Measurements from ENCODE around the gene MAP1S.

The MAP1S gene

DNA sequence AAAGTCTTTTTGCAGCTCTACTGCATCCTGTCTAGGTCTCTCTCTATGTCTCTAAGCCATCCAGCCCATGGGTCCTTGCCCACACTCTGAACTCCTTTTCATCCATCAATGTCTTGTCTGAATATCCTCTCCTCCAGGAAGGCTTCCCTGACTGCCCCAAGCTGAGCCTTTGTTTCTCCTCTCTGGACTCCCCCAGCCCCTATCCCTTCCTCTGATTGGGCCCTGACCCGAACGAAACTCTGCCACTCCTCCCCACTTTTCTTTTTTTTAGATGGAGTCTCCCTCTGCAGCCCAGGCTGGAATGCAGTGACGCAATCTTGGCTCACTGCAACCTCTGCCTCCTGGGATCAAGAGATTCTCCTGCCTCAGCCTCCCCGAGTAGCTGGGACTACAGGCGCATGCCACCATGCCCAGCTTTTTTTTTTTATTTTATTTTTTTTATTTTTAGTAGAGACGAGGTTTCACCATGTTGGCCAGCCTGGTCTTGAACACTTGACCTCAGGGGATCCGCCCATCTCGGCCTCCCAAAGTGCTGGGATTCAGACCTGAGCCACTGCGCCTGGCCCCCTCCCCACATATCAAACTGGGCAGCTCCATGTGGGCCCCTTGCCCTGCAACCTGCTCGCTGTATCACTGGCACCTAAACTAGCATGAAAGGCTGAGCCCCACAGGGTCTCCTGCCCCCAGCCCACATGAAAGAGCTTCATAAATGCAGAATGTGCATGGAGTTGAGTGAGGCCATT, 30.3 kb upstream of the MAP1S start:
- no peak for DNase-seq (ENCODE audit: low read depth)

DNA sequence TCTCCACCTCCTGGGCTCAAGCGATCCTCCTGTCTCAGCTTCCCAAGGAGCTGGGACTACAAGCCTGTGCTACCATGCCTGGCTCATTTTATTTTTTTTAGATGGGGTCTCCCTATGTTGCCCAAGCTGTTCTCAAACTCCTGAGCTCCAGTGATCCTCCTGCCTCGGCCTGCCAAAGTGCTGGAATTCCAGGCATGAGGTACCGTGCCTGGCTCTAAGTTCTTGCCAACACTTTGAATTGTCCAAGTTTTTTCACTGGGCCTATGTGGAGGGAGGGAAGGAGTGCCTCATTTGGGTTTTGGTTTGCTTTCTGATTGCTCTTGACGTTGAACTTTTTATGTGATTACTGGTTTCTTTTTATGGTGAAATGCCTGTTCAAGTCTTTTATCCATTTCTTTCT, 26.7 kb upstream of the MAP1S start:
- no peak for DNase-seq (ENCODE audit: low read depth)

DNA sequence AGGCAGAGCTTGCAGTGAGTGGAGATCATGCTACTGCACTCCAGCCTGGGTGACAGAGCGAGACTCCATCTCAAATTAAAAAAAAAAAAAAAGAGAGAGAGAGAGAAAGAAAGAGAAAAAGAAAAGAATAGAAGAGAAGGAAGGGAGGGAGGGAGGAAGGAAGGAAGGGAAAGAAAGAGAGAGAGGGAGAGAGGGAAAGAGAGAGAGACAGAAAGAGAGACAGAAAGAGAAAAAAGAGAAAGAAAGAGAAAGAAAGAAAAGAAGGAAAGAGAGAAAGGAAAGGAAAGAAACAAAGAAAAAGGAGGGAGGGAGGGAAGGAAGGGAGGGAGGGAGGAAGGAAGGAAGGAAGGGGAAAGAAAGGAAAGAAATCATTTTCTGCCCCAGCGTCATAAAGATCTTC, 24.1 kb upstream of the MAP1S start:
- no peak for DNase-seq (ENCODE audit: low read depth)

DNA sequence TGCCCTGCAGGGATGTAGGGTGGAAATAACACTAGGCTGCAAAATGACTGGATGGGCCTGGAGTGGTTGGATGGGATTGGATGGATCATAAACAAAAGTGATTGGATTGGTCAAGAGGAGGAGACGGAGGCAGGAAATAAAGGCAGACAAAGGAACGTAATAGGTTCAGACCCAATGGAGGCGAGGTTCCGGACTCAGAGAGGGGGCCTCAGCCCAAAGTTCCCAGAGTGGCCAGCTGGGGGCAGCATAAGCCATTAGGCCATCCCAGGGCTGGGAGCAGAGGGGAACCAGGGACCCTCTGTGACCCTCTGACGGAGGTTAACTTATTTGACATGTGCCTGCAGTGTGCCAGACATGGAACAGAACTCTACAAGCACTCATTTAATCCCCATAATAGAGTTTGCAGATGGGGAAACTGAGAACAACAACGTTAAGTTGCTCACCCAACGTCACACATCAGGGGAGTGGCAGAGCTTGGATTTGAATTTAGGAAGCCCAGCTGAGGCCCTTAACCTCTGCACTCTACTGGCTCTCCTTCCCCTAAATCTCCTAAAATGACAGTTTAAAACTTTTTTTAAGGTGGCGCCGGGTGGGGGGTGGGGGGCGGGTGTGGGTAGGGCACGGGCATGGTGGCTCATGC, 15.3 kb upstream of the MAP1S start:
- peak; percentile 50 for DNase-seq (ENCODE audit: low read depth)

DNA sequence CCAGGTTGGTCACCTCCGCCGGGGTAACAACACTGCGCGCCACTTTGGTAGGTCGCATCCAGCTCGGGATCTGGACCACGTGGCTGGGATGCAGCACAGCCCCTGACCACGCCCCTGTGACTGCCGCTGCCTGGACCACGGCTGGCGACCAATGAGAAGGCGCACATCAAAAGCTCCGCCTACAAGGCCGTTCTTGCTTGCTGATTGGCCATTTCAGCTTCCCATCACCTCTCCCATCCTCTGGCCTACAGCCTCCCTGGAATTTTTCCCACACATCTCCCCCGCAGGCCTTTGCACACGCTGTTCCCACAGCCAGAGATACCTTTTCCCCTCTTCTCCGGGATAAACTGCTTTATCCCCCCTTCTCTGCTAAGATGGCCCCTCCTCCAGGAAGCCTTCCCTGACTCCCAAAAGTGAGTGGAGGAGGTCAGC, 12.5 kb upstream of the MAP1S start:
- DNase-seq (ENCODE audit: low read depth), result no peak

DNA sequence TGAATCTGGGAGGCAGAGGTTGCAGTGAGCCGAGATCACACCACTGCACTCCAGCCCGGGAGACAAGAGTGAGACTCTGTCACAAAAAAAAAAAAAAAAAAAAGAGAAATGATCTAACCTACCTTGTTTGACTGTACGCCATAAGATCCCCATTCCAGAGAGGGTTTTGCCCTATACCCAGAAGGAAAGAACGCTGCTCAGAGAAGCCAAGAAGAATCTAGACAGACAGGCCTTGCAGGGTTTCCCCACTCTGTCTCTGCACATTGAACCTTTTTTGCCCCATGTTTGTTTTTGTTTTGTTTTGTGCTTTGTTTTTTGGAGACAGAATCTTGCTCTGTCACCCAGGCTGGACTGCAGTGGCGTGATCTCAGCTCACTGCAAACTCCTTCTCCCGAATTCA, 7.4 kb upstream of the MAP1S start:
- no peak for DNase-seq (ENCODE audit: low read depth)

DNA sequence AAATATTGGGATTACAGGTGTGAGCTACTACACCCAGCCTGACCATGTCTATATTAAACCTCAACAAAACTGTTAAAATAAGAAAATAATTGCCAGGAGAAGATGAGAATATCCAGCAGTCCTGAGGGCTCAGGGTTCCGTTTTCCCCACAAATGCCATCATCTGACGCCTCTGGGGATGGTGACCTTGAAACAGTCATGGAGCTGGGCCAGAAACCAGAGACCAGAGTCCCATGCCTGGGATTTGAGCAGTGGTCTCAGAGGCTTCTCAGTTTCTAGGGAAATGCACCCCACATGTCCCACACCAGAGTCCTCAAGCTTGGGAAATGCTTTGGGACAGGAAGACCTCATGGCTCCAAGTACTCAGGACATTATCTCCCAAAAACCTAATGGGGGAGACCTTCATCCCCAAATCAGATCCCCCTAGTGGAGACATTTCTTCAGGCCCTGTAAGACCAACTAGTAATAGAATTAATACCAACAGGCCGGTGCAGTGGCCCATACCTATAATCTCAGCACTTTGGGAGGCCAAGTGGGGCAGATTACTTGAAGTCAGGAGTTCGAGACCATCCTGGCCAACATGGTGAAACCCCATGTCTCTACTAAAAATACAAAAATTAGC, 2.9 kb upstream of the MAP1S start:
- no peak for DNase-seq (ENCODE audit: low read depth)

DNA sequence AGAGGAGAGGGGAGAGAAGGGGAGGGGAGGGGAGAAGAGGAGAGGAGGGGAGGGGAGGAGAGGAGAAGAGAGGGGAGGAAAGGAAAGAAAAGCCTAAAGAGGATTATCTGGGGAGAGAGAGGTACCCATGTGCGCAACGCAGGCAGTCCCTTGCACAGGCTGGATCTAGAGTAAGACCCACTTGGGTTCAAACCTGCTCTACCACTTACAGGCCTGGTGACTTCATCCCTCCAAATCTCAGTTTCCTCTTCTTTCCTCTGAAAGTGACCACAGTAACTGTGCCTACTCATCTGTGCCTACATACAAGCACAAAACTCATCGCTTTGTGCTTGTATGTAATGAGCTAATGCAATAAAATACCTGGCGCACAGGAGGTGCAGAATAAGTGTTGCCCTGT, 732 bp upstream of the MAP1S start:
- no peak for DNase-seq (ENCODE audit: low read depth)

DNA sequence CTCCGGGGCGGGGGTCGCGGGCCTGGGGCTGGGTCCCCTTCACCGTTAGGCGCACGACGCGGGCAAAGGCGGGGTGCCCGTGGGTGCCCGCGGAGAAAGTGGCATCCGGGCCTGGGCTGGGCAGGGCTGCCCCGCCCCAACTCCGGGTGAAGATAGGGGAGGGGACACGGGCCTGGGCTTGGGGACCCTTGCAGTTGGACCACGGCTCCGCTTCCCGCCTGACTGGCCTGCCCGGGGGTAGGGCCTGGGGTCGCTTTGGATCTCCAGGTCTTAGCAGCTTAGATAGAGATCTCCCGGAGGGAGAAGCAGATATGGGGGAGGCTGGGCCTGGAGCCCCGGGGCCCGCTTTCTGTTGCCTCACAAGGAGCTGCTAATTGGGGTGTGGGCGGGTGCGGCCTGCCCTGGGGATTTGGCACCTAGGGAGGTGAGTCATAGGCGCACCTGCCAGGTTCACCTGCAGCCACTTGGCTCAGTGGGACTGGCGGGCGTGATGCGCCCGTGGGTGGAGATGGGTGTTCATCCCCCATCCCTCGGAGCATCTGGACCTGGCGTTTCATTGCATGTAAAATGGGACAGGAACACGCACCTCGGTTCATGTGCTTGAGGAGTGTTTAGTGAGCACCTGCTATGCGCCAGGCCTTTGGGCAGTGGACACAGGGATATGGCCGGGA, 585 bp downstream of the MAP1S start:
- DNase-seq (ENCODE audit: low read depth), result peak; percentile 20

DNA sequence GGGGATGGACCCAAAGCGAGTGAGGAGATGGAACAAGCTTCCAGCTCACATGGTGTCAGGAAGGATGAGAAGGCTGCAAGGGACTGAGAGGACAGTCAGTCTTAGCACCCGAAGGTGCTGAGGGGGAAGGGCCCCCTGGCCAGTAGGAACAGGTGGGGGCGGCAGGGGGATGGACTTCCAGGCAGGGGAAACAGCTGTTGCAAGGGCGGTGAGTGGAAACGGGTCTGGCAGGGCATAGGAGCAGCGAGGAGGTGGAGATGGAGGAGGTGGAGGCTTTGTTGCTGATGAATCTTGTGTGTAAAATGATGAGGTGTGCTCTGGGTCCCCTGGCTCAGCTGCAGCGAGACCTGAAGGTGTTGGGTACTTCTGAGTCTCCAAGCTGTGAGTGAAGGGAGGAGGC, 1.2 kb downstream of the MAP1S start:
- DNase-seq (ENCODE audit: low read depth), result no peak

DNA sequence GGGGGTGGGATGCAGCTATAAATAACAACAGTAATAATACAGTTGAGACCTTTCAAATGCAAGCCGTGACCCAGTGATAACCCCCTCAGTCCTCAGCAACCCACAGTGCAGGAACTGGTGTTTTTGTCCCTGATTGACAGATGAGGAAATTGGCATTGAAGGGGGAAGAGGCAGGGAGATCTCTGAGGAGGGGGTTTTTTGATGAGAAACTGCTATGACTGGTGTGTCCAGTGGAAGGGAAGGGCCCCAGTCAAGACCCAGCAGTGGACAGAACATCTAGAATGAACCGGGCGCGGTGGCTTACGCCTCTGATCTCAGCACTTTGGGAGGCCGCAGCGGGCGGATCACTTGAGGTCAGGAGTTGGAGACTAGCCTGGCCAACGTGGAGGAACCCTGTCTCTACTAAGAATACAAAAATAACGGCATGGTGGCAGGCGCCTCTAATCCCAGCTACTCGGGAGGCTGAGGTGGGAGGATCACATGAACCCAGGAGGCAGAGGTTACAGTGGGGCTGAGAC, 1.9 kb downstream of the MAP1S start:
- no peak for DNase-seq (ENCODE audit: low read depth)

DNA sequence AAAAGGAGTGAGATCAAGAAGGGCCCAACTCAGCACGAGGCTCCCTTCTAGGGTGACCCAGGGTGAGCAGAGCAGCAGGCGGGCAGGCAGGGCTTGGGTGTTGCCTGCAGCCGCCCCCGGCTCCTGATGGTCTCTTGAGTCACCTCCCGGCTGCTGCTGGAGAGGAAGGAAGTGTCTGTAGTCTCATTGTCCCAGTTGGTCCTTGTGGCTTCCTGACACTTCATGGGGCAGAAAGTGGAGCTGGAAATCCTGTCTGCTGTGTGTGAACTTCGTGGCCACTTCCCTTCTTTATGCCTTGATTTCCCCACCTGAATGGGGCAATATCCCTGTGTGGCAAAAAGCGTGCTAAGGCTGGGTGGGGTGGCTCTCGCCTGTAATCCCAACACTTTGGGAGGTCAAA, 2.5 kb downstream of the MAP1S start:
- no peak for DNase-seq (ENCODE audit: low read depth)

DNA sequence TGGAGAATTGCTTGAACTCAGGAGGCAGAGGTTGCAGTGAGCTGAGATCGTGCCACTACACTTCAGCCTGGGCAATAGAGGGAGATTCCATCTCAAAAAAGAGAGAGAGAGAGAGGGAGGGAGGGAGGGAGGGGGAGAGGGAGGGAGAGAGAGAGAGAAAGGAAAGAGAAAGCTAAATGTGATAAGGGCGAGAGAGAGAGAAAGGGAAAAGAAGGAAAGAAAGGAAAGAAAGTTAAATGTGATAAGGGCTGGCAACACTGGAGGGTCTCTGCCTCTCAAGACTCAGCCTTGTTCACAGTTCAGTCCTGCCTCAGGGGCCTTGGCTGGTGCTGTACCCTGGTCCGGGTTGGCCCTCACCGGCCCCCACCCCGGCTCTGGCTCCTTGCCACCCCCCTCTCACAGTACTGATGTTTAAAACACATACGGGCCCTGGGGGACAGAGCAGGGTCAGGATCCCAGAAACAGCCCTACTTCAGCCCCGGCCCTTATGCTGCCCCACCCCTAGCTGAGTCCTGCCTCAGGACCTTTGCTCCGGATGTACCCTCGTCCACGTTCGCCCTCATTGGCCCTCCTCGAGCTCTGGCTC, 3.5 kb downstream of the MAP1S start:
- DNase-seq (ENCODE audit: low read depth), result no peak

DNA sequence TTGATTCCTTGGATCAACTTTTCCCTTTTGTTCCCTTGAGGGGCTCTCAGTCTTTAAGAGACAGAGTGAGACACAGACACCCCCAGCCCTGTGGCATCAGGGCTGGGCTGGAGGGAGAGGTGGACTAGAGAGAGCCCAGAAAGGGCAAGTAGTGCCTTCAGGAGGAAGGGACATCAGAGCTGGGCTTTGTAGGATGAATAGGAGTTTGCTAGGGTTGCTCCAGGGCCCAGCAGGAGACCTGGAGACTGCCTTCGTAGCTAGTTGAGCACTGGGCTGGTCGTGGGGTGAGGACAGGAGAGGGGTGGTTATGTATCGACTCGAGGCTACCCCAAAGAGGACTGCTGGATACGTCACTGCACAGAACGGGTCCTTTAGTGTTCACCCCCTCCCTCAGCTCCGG, 5.4 kb downstream of the MAP1S start:
- DNase-seq (ENCODE audit: low read depth), result no peak

DNA sequence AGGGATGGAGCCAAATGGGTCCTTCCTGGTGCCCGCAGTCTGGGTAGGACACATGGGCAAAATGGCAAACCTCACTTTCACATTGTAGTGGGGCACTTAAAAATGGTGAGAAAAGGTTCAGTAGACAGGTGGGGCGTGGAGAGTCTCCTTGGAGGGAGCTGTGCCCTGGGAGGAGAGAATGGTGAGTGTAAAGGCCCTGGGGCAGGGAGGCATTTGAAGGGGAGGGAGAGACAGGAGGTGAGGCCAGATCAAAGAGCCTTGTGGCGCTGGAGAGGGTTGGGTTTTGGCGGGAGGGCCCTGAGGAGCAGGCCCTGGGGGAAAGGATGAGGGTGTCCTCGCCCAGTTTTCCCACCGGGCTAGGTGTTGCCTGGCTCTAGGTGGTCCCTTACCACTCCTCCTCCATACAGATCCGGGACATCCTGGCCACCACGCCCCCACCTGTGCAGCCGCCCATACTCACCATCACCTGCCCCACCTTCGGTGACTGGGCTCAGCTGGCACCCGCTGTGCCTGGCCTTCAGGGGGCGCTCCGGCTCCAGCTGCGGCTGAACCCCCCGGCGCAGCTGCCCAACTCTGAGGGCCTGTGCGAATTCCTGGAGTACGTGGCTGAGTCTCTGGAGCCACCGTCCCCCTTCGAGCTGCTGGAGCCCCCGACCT, 6.3 kb downstream of the MAP1S start:
- no peak for DNase-seq (ENCODE audit: low read depth)

DNA sequence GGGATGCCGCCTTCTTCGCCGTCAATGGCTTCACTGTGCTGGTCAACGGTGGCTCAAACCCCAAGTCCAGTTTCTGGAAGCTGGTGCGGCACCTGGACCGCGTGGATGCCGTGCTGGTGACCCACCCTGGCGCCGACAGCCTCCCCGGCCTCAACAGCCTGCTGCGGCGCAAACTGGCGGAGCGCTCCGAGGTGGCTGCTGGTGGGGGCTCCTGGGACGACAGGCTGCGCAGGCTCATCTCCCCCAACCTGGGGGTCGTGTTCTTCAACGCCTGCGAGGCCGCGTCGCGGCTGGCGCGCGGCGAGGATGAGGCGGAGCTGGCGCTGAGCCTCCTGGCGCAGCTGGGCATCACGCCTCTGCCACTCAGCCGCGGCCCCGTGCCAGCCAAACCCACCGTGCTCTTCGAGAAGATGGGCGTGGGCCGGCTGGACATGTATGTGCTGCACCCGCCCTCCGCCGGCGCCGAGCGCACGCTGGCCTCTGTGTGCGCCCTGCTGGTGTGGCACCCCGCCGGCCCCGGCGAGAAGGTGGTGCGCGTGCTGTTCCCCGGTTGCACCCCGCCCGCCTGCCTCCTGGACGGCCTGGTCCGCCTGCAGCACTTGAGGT, 7.0 kb downstream of the MAP1S start:
- no peak for DNase-seq (ENCODE audit: low read depth)

DNA sequence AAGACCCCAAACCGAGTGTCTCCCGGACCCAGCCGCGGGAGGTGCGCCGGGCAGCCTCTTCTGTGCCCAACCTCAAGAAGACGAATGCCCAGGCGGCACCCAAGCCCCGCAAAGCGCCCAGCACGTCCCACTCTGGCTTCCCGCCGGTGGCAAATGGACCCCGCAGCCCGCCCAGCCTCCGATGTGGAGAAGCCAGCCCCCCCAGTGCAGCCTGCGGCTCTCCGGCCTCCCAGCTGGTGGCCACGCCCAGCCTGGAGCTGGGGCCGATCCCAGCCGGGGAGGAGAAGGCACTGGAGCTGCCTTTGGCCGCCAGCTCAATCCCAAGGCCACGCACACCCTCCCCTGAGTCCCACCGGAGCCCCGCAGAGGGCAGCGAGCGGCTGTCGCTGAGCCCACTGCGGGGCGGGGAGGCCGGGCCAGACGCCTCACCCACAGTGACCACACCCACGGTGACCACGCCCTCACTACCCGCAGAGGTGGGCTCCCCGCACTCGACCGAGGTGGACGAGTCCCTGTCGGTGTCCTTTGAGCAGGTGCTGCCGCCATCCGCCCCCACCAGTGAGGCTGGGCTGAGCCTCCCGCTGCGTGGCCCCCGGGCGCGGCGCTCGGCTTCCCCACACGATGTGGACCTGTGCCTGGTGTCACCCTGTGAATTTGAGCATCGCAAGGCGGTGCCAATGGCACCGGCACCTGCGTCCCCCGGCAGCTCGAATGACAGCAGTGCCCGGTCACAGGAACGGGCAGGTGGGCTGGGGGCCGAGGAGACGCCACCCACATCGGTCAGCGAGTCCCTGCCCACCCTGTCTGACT, 7.9 kb downstream of the MAP1S start:
- DNase-seq (ENCODE audit: low read depth), result no peak

DNA sequence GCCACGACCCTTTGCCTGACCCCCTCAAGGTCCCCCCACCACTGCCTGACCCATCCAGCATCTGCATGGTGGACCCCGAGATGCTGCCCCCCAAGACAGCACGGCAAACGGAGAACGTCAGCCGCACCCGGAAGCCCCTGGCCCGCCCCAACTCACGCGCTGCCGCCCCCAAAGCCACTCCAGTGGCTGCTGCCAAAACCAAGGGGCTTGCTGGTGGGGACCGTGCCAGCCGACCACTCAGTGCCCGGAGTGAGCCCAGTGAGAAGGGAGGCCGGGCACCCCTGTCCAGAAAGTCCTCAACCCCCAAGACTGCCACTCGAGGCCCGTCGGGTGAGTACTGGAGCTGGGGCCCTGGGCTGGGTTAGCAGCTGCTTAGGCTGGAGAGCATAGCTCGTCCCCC, 8.6 kb downstream of the MAP1S start:
- DNase-seq (ENCODE audit: low read depth), result no peak

DNA sequence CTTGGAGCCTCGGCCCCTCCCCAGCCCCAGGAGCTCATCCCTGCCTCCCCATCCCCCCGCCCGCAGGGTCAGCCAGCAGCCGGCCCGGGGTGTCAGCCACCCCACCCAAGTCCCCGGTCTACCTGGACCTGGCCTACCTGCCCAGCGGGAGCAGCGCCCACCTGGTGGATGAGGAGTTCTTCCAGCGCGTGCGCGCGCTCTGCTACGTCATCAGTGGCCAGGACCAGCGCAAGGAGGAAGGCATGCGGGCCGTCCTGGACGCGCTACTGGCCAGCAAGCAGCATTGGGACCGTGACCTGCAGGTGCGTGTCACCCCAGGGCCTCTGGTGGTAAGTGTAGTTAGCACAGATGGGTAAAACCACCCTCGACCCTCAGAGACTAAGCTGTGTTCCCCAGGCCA, 13.8 kb downstream of the MAP1S start:
- DNase-seq (ENCODE audit: low read depth), result no peak

DNA sequence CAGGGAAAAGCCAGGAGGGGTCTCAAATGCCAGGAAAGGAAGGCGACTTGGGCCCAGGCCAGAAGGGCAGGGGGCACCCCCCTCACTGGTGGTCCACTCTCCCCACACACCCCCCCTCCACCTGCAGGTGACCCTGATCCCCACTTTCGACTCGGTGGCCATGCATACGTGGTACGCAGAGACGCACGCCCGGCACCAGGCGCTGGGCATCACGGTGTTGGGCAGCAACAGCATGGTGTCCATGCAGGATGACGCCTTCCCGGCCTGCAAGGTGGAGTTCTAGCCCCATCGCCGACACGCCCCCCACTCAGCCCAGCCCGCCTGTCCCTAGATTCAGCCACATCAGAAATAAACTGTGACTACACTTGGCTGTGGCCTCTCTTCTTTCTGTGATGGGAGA, 14.9 kb downstream of the MAP1S start:
- no peak for DNase-seq (ENCODE audit: low read depth)

DNA sequence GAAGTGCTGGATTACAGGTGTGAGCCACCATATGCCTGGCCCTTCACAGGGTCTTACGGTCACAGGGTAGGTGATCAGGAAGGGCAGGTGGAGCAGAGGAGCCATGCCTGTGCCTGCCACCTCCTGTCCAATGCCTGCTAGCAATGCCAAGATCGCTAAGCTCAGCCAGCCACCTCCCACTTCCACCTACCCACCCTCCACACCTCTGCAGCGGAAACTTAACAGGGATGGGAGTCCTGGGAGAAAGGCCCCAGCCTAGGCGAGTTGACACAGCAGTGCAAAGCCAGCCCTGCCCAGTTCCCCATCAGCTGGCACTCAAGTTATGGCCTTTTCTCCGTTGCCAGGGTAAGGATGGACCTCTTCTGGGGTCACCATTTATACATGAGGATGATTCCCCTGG, 16.1 kb downstream of the MAP1S start:
- no peak for DNase-seq (ENCODE audit: low read depth)
